Activated naive CD4-positive, alpha-beta T cell (primary cell): ENCODE results near the gene LRRC10.
A peak's percentile ranks its signal among the peaks of the same experiment; 100 is the strongest.

ENCODE experiments used
- DNase-seq, 4 experiments: peaks; one replicate each; lab custom pipeline; 2025; lab: John Stamatoyannopoulos, UW

LRRC10 gene, protein sequence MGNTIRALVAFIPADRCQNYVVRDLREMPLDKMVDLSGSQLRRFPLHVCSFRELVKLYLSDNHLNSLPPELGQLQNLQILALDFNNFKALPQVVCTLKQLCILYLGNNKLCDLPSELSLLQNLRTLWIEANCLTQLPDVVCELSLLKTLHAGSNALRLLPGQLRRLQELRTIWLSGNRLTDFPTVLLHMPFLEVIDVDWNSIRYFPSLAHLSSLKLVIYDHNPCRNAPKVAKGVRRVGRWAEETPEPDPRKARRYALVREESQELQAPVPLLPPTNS

DNA sequence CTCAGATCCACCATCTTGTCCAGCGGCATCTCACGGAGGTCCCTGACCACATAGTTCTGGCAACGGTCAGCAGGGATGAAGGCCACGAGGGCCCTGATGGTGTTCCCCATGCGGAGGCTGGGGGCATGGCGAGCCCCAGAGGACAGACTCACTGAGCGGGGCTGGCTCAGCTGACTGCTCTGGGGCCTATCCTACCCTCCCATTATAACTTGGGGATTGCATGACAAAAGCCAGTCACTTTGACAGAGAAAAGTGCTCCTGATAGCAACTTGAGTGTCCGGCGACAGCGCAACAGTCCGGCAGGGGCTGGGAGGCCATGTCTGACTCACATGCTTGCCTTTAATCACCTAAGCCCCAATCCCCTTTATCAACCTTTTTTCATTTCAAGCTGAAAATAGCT is at the start of gene LRRC10:
LRRC10 (minus strand) TSS at position 179 of the 400 bp plus-strand sequence; CDS start at position 110, 69 bp downstream.
- DNase-seq = no peak

DNA sequence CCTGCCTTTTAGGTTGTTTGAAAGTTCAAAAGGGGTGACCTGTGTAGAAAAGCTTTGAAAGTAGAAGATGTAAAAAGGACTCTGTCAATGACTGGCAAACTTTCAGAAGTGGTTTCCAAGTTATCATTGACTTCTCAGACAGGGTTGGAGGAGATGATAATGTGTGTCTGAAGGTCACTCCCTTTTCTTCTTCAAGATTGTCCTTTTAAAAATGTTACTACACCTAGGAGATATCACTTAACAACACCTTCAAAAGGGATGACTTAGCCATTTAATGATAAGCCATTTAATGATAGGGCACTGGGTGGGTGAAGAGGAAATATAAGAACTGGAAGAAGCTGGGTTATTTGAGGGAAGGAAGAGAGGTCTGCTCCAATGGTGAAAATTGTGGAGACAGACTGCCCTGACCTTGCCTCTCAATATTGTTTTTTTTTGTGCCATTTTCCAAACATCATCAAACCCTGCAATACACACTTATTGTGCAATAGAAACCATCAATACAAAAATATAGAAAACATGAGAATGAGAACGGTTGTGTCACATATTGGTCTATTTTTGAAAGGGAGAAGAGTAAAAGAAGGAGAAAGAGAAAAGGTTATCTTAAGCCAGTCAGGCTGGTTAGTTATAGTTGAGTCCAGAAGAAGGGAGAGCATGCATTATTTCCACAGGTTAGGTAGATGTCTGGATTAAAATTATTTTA is 49.6 kb upstream of the LRRC10 start:
- DNase-seq = no peak

DNA sequence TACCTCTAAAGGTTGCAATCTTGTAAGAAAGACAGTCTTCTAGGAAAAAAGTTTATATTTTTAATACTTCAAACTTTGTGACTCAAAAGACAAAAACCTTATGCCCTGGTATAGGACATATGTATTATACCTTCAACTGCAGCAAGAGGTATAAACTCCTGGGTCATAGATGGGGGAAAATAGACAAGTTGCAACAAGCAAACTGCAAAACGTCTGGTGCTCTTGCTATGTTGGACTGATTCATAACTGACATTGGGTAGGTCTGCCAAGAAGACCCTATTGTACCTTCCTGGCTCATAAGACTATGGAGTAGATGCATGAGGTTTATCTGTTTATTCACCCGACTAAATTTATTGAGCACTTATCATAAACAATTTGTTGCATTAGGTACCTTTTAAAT is 47.5 kb upstream of the LRRC10 start:
- DNase-seq = no peak

DNA sequence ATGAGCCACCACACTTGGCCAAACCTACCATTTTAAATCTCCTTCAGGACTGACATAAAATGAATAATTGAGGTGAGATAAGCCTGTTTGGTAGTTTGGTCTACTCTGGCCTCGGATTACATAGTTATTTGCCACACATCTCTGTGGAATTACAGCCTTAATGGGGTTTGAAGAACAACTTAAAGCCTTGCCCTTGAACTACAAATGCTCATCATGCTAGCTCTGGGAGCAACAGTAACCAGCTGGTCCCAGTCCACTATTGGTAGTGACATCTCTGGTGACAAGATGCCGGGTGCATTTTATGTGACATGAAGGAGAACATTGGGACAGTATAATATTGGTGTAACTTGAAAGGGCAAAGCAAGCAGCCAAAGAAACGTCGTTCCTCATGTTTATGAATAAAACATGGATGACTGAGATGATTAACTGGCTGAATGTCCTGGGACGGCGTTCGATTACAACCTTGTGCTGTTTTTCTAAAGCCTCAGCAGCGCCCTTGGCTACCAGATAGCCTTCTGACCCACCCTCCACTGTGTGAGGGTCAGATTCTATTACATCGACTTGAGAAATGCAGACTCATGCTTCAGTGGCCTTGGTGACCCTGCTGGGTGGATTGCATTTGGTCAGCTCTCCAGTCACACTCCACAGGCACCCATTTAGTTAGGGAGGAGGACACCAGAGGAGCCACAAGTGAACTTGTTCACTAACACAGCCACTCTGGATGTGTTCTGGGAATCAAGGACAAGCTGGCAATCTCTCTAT is 46.9 kb upstream of the LRRC10 start:
- no peak for DNase-seq

DNA sequence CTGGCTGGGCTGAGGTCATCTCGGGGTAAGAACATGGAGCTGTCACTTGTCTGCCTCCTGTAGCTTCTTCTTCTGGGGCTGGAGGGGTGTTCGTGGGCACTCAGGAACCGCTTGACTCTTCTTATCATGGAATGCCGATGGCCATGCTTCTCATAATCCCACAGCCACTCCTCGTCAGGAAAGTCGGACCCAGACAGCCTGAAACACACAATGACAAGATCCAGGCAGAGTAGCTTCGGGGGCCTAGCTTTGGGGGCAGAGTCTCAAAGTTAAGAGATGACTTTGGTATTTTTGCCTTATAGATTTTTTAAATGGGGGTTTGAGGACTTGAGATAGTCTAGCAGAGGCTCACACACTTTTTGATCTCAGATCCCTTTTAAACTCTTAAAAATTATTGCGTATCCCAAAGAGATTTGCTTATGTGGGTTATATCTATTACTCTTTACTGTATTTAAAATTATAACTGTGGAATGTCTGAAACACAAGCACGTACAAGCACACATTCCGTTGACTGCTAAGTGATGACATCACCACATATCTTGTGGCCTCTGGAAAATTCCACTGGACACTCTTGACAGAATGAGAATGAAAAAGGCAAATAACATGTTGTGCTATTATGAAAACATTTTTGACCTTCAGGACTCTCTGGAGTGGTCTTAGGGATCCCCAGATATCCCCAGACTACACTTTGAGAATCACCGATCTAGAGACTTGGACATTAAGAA is 45.1 kb upstream of the LRRC10 start:
- DNase-seq = no peak

DNA sequence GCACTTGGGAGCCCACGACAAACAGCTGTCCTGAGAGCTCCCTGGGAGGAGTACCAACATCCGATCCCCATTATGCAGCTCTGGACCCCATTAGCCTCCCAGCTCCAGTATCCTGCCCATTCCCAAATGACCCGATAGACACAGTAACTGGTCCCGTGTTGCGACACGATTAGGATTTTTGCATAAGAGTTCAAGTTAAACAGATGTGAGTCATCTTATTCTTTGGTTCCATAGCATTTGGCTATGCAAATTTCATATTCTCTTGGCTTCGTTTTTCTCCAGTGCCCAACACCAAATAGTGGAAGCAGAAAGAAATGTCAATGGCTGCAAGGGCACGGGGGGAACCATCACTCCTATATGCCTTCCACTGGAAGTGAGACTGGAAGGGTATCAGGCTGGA is 43.0 kb upstream of the LRRC10 start:
- DNase-seq = no peak

DNA sequence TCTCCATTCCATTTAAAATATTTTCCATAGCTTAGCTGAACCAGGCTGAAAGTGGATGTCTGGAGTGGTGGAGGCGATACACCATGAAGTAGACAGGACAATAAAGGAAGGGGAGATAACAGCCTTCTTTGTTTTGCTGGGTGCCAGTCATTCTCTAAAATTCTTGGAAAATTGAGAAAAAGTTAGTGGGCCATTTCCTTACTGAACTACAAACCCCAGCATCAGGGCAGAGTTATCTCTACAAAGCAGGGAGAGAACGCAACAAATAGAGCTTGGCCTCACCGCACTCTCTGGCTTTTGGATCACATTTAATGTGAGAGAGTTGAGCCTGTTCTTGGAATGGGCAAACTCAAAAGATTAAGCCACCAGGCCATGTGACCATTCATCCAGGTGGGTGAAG is 41.2 kb upstream of the LRRC10 start:
- no peak for DNase-seq

DNA sequence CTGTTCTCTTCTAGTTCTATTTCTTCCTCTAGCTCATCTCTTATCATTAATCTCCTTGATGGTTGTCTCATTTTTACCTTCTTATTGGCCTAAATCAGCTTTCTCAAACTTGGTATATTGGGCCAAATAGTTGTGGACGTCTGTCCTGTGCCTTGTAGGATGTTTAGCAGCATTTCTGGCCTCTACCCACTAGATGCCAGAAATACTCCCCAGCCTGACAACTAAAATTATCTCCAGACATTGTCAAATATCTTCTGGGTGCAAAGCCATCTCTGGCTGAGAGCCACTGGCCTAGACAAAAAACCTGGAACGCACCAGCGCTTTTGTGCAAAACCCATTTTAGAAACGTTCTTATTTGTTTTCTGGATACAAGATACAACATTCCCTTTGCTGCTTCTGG is 38.8 kb upstream of the LRRC10 start:
- no peak for DNase-seq

DNA sequence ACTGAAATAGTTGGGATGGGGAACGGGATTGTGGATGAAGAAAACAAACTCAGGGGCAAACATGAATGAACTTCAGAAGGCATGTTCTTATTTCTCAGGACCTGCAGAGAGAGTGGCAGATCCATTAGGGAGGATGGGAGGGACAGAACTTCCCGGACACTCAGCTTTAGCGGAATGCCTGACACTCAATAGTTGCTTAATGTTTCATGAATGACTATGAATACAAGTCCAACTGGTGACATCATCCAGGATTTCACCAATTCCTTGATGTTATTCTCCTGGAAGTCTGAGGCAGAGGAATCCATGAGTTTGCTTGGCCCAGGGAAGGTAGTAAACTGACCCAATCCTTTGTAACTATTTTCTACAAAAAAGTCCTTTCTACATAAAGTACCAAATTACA is 37.8 kb upstream of the LRRC10 start:
- no peak for DNase-seq

DNA sequence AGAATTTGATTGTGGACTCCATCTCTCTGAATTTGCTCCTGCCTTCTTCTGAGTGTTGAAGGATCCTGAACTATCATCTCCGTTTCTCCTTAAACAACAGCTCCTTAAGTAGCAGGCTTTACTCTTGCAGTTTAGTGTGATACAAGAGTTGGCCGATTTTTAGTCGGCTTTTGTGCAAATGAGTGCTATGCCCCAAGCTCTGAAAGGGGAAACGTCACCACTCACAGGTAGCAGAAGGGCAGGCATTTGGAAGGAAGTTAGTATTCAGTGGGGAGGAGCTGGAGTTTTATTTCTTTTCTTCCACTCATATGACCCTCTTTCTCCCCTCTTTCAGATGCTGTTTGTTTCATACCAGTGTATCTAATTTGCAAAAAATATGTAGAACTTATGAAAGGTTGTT is 36.5 kb upstream of the LRRC10 start:
- DNase-seq = no peak

DNA sequence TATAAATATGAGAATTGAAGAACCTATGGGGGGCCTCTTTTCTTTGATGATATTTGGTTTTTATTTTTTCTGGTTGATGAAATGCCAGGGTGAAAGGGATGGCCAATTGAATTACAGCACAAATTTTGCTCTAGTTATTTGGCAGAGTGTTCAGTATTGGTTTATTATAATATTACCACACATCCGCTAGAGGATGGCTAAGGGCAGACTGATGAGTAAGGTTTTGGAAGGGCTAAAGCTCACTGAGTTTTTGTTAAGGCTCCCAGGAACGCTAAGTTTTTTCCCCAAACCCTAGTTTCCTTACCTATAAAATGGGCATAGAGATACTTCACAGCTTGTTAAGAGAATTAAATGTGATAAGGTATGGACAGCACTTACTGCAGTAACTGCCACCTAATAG is 34.3 kb upstream of the LRRC10 start:
- DNase-seq = no peak

DNA sequence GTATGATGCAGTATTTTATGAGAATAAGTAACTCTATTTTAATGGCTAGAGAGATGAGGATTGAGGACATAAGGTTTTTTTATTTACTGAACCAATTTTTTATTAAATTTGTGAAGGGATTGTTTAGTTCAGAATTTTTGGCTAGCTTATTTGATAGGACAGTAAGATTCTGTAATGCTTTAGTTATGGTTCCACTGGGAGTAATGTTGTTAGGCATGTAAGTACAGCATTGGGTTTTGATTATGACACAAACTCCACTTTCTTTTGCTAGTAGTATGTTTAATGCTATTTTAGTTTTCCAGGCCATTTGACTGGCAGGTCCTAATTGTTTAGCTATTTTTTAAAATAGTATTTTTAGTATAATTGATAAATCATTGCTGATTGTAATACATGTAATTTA is 33.8 kb upstream of the LRRC10 start:
- DNase-seq = no peak

DNA sequence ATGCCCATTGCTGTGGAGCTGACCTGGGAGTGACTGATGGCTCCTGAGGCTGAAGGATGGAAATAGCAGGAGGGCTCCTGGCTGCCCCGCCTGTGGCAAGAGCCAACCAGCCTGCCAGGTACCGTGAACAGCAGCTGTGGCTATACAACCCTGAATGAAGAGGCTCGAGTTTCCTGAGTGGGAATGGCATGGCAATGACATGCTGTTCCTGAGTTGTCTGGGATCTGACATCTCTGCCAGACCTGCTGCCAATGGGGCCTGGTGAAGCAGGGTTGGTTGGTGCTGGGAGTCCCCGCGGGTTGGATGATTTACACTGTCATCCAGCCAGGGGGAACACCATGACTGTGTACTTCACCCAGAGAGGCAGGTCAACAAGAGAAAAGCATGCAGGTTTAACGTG is 31.8 kb upstream of the LRRC10 start:
- DNase-seq = no peak

DNA sequence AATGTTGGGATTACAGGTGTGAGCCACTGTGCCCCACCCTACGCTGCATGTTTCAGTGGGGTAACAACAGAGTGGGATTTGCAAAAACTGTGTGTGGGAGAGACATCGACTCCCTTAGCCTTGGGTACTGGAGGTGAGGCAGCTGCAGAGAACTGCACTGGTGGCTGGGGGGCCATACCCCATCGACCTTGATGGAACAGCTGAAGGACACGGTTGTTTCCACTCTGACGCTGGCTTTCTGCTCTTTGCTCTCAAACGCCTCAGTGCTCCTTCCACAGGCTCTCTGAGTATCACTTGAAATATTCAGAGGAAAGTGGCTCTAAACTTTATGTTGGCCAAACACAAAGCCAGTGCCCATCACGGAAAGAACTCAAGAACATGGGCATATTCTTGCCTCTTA is 30.8 kb upstream of the LRRC10 start:
- DNase-seq = no peak

DNA sequence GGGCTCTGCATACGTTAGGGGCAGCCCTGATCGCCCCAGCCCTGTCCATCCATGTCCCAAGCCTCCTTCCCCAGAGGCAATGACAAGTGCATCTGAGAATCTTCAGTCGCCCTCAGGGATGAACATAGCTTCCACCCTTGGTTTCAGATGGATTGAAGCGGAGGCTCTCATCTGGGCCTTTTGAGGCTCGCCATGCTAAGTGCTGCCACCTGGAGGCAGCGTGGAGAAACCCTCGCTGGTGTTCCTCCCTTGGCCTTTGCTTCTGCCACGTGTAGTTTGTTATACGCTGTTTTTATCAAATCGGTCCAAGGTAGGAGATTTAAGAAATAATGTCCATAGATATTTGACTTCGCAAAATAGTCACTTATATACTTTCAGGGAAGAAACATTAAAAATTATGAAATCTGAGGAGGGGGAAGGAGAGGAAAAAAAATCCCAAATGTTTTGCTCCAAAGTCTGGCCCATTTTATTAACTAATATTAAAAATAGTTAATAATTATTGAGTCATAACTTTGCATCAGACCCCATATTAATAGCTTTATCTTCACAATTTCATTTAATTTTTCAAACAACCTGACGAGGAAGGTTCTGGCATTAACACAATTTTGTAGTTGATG is 28.8 kb upstream of the LRRC10 start:
- peak in 3 of 4 experiments; percentile 19 to 46 (median 25) for DNase-seq

DNA sequence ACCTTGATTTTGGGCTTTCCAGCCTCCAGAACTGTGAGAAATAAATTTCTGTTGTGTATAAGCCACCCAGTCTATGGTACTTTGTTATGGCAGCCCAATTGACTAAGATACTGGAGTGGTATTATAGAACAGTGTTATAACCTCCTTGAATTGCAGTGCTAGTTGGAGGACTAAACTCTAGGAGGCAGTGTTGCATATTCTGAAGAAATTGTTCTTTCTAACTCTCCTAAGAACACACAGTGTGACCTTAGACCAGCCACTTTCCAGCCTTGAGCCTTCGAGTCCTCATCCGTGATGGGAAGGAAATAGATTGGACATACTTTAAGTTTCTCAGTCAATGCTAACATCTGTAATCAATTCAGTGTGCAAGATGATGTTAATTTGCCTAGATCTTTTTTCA is 22.4 kb upstream of the LRRC10 start:
- no peak for DNase-seq

DNA sequence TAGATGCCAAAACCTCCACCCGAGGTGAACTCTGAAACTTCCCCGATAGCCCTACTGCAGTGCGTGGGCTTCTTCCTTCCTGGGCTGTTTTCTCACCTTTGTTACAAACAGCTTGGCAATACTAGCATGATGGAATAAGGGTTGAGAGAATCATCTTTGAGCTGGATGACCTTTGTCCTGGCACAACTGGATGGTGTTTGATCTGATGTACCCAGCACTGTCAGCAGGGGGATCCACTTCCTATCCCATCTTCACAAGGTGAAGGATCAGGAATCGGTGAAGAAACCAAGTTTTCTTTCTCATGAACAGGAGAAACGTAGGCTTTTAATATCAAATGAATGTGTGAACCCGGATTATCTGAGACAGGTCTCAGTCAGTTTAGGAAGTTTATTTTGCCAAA is 19.5 kb upstream of the LRRC10 start:
- no peak for DNase-seq

DNA sequence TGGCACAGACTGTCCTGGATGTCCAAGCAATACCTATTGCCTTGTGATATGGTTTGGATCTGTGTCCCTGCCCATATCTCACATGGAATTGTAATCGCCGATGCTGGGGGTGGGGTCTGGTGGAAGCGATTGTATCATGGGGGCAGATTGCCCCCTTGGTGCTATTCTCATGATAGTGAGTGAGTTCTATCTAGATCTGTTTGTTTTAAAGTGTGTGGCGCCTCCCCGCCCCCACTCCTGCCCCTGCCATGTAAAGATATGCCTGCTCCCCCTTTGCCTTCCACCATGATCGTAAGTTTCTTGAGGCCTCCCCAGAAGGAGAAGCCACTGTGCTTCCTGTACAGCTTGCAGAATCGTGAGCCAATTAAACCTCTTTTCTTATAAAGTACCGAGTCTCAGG is 16.8 kb upstream of the LRRC10 start:
- no peak for DNase-seq

DNA sequence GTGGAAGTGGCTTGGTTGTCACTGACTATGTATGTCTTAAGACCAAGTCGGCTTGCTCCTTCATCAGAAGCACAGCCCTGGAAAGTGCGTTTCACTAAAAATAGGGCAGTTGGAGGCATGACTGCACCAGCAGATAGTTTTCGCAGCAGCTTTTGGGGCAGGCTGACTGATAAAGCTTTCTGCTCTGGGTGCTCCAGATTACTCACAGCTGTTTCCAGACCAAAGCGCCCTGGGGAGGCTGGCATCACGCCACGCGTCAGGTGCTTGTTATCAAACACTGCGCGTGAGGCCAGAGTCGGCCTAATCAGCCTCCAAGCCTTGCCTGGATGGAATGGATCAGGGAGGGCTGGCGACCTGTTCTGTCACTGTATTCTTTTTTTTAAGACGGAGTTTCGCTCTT is 13.3 kb upstream of the LRRC10 start:
- DNase-seq = no peak

DNA sequence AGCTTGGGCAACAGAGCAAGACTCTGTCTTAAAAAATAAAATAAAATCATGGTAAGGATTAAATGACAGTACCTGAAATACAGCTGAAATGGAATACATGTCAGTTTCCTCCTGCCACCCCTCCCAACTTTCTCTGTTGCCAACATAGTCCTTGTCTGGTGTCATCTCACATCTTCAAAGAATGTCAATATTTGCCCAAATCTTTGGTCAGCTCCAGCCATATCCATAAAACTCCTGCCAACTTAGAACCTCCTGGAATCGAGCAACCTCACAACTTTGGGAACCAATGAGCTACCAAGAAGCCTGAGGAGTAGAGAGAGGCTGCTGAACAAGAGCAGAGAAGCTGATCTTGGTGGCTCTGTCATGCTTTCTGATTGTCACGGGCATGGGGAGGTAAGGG is 10.8 kb upstream of the LRRC10 start:
- DNase-seq = no peak

DNA sequence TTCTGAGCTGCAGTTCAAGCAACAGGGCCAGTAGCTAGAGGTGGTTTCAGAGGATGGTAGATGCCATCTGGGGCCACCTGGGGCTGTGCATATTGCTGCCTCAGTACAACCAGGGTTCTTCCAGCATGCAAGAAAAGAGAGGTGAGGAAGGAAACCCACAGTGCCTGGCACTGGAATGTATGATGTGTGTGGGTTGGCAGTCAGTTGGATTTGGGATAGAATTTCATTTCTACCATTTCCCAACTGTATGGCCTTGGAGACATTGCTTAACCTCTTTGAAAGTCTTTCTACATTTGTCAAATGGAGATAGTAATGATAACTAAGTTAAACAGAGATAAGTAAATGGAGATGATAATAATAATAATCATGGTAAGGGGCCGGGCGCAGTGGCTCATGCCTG is 10.2 kb upstream of the LRRC10 start:
- no peak for DNase-seq

DNA sequence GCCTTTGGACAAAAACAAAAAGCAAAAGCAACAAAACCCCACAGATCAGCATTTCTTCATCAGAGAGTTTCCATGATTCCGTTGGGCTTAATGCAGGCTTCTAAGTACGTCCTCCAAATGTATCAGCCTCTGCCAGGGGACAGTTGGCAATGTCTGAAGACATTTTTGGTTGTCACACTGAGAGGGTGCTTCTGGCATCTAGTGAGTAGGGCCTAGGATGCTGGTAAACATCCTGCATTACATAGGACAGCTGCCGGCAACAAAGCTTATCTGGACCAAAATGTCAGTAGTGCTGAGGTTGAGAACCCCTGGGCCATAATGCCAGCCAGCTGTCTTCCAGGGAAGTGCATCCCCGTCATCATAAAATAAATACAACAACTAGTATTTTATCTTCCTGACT is 9.4 kb upstream of the LRRC10 start:
- no peak for DNase-seq
